Ishikawa (cell line): ENCODE measurements around the gene FSIP1.
A peak's percentile ranks its signal among the peaks of the same experiment; 100 is the strongest.

Experiments
- CEBPB ChIP-seq: IDR thresholded peaks from 2 replicates; pipeline ENCODE4 v1.6.1; 2012
- CREB1 ChIP-seq: IDR thresholded peaks from 2 replicates; pipeline ENCODE4 v1.6.1; 2012; ENCODE audit warnings: low read depth
- EGR1 ChIP-seq: IDR thresholded peaks from 2 replicates; pipeline ENCODE4 v1.6.1; 2012
- EP300 ChIP-seq: IDR thresholded peaks from 2 replicates; pipeline ENCODE4 v1.6.1; 2012; ENCODE audit warnings: borderline replicate concordance
- FOXM1 ChIP-seq: IDR thresholded peaks from 2 replicates; pipeline ENCODE4 v1.6.1; 2012; ENCODE audit warnings: low read depth, borderline replicate concordance
- NFIC ChIP-seq: IDR thresholded peaks from 2 replicates; pipeline ENCODE4 v1.6.1; 2012
- RAD21 ChIP-seq: IDR thresholded peaks from 2 replicates; pipeline ENCODE4 v1.6.1; 2012; ENCODE audit warnings: low read depth
- REST ChIP-seq: IDR thresholded peaks from 2 replicates; pipeline ENCODE4 v1.6.1; 2012; ENCODE audit warnings: low read depth, mild to moderate bottlenecking
- TAF1 ChIP-seq: IDR thresholded peaks from 2 replicates; pipeline ENCODE4 v1.6.1; 2012; ENCODE audit warnings: low read depth, mild to moderate bottlenecking
- TCF12 ChIP-seq: IDR thresholded peaks from 2 replicates; pipeline ENCODE4 v1.6.1; 2012; ENCODE audit warnings: low read depth
- TEAD4 ChIP-seq: IDR thresholded peaks from 2 replicates; pipeline ENCODE4 v1.6.1; 2012
- USF1 ChIP-seq: IDR thresholded peaks from 2 replicates; pipeline ENCODE4 v1.6.1; 2012
- YY1 ChIP-seq: IDR thresholded peaks from 2 replicates; pipeline ENCODE4 v1.6.1; 2012; ENCODE audit warnings: low read depth
- ZBTB7A ChIP-seq: IDR thresholded peaks from 2 replicates; pipeline ENCODE4 v1.6.1; 2012; ENCODE audit warnings: low read depth
- TF ChIP-seq, protein P1 (sequence below): IDR thresholded peaks from 2 replicates; pipeline ENCODE4 v1.6.1; 2012

FSIP1 gene

DNA sequence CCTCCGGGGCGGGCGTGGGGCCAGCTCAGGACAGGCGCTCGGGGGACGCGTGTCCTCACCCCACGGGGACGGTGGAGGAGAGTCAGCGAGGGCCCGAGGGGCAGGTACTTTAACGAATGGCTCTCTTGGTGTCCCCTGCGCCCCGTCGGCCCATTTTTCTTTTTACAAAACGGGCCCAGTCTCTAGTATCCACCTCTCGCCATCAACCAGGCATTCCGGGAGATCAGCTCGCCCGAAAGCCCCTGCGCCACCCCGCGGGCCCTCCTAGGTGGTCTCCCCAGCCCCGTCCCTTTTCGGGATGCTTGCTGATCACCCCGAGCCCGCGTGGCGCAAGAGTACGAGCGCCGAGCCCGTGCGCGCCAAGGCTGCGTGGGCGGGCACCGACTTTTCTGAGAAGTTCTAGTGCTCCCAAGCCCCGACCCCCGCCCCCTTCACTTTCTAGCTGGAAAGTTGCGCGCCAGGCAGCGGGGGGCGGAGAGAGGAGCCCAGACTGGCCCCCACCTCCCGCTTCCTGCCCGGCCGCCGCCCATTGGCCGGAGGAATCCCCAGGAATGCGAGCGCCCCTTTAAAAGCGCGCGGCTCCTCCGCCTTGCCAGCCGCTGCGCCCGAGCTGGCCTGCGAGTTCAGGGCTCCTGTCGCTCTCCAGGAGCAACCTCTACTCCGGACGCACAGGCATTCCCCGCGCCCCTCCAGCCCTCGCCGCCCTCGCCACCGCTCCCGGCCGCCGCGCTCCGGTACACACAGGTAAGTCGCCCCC, 202.0 kb downstream of the FSIP1 start, which contains the start of gene THBS1:
TSS of gene THBS1 (plus strand) at position 595 of the 757 bp plus-strand sequence. CDS start 779 bp downstream, outside the sequence.
- no peak for TF ChIP-seq NFIC
- peak; percentile 93 for TF ChIP-seq EGR1
- TF ChIP-seq, protein P1, sequence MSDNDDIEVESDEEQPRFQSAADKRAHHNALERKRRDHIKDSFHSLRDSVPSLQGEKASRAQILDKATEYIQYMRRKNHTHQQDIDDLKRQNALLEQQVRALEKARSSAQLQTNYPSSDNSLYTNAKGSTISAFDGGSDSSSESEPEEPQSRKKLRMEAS = peak; percentile 14; the same call in 1 of the 2 replicates
- 0 out of 2 replicates have a peak, but pooled peaks have one; percentile 50 for TF ChIP-seq FOXM1
- no peak for TF ChIP-seq EP300
- no peak; the same call in 1 of the 2 replicates for TF ChIP-seq CEBPB
- no peak for TF ChIP-seq CREB1
- peak; percentile 93 for TF ChIP-seq TEAD4
- peak; percentile 64; the same call in 1 of the 2 replicates for TF ChIP-seq TAF1
- TF ChIP-seq TCF12 = peak; percentile 68; the same call in 1 of the 2 replicates
- TF ChIP-seq RAD21 = peak; percentile 20; the same call in 1 of the 2 replicates
- TF ChIP-seq REST = no peak
- no peak for TF ChIP-seq USF1
- TF ChIP-seq YY1 = no peak; the same call in 1 of the 2 replicates
- TF ChIP-seq ZBTB7A = peak; percentile 95

GRCh38 chr15:39580117-39580484, 202.5 kb downstream of the FSIP1 start:
- TF ChIP-seq TCF12 (no peak), RAD21 (peak; percentile 77), CEBPB (no peak)

- TF ChIP-seq CREB1 (no peak), FOXM1 (no peak), RAD21 (peak; percentile 12), YY1 (0 out of 2 replicates have a peak, but pooled peaks have one; percentile 53), ZBTB7A (no peak), REST (no peak), TCF12 (0 out of 2 replicates have a peak, but pooled peaks have one; percentile 48), CEBPB (no peak), TAF1 (no peak), USF1 (no peak), TEAD4 (peak; percentile 98), EP300 (peak; percentile 58), EGR1 (peak; percentile 64; the same call in 1 of the 2 replicates), NFIC (peak; percentile 51; the same call in 1 of the 2 replicates)
- TF ChIP-seq, protein P1 = peak; percentile 63
Measured at GRCh38 chr15:39579487-39580116, 203.0 kb downstream of the FSIP1 start.

DNA sequence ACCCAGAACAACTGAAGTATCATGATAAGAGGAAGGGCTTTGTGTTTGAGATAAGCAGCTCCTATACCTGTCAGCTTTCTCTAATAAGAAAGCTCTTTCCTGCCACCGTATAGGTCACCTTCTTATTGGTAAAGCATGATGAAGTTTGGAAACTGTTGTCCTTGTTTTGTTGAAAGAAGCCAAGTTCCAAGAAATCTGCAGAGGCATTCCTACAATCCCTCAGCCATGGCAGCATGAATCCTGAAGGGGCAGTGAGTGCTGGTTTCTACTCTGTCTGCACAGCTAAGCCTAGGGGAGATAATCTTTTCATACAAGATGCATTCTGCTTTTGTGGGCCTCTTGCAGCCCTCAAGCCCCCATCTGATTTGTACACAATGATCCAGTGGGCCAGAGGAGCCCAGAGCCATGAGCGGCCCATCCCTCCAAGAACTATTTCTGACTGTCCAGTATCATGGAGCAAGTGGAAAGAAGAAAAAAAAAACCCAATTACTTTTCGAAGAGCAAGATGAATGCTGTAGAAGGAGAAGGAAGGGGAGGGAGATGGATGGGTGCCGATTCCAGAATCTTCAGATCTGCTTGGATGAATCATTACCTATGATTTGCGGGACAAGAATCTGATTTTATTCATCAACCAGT, 203.7 kb downstream of the FSIP1 start:
- TF ChIP-seq ZBTB7A (no peak), CREB1 (no peak), REST (no peak), CEBPB (no peak), USF1 (no peak), NFIC (no peak), TCF12 (no peak), FOXM1 (no peak), YY1 (no peak), TAF1 (no peak), TEAD4 (no peak), RAD21 (no peak)
- TF ChIP-seq, protein P1 = no peak
